Uterus (tissue), 2 donors: ENCODE measurements around the gene COL23A1.

Experiments used
- POLR2A ChIP-seq, 2 donors: fragments of 450-650 bp; IDR thresholded peaks; one replicate each; pipeline ENCODE4 v1.6.1; 2016; ENCODE audit warnings: antibody characterized with exemption in 2 of 2, mild to moderate bottlenecking in 1 of 2, moderate library complexity in 1 of 2
- TF ChIP-seq, protein P1 (sequence below), 4 experiments: fragments of 200-600 bp in 2 of 4; fragments of 450-650 bp in 2 of 4; sonication (generic) in 2 of 4; IDR thresholded peaks; one replicate each; pipeline ENCODE4 v1.5.1; 2016 to 2019; ENCODE audit warnings: antibody characterized with exemption in 4 of 4, mild to moderate bottlenecking in 2 of 4, moderate library complexity in 1 of 4

DNA sequence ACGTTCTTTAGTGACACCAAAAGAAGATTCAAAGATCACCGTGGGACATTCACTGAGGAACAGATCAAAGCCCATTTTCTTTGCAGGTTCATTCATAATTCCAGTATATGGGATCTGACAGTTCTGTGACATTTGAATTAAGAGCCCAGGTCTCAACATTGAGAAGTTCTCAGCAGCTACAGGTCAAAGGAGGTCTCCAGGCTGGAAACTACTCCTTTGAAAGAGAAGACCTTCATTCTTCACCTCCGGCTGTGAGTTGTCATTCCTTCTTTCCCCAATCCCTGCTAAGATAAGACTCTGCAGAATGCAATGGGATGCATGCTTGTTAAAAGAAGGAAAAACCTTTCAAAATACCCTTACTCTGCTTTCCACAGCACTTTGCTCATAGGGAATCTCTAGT, 79.0 kb downstream of the COL23A1 start:
- TF ChIP-seq, protein P1, sequence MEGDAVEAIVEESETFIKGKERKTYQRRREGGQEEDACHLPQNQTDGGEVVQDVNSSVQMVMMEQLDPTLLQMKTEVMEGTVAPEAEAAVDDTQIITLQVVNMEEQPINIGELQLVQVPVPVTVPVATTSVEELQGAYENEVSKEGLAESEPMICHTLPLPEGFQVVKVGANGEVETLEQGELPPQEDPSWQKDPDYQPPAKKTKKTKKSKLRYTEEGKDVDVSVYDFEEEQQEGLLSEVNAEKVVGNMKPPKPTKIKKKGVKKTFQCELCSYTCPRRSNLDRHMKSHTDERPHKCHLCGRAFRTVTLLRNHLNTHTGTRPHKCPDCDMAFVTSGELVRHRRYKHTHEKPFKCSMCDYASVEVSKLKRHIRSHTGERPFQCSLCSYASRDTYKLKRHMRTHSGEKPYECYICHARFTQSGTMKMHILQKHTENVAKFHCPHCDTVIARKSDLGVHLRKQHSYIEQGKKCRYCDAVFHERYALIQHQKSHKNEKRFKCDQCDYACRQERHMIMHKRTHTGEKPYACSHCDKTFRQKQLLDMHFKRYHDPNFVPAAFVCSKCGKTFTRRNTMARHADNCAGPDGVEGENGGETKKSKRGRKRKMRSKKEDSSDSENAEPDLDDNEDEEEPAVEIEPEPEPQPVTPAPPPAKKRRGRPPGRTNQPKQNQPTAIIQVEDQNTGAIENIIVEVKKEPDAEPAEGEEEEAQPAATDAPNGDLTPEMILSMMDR (IDR thresholded peaks at IDR 0.05): no peak
- no peak for TF ChIP-seq POLR2A (IDR thresholded peaks at IDR 0.05)
